DLD1 (cell line): ENCODE results near the gene EIF3I.

Source experiments
- in situ Hi-C: cut with HindIII; loops from 2 replicates; pipeline ENCODE4 v1.10.0; 2017; ENCODE audit warnings: low sequenced_read_pairs

Gene EIF3I

GRCh38 chr1:32221980-32222755 is at the start of gene EIF3I, which contains the start of gene TMEM234:
Gene EIF3I (plus strand): TSS chr1:32222407. CDS start chr1:32222442, 35 bp downstream.
Gene TMEM234 (minus strand): TSS chr1:32222353. CDS start chr1:32222322, 31 bp downstream.
- in situ Hi-C loops = no loop called here

GRCh38 chr1:32172621-32173245 is 49.5 kb upstream of the EIF3I start:
- in situ Hi-C loops = no loop called here

GRCh38 chr1:32178380-32179192 is 43.6 kb upstream of the EIF3I start:
- in situ Hi-C loops = no loop called here

DNA sequence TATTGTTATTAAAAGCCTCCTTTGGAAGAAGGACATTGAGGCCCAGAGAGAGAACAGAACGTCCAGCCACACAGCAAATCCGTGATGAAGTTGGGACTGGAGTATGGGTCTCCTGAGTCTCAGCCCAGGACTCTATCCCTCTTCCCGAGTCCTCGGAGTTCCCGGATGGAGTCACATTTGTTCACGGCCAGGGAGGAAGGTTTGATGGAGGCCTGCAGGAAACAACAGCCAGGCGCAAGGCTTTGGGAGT is 43.1 kb upstream of the EIF3I start:
- in situ Hi-C loops = no loop called here

- in situ Hi-C loops = no loop called here
Observed at GRCh38 chr1:32179443-32180185, 42.6 kb upstream of the EIF3I start, which contains the start of gene TXLNA. Gene TXLNA (plus strand): TSS chr1:32179675. CDS start chr1:32180346, 671 bp downstream.

DNA sequence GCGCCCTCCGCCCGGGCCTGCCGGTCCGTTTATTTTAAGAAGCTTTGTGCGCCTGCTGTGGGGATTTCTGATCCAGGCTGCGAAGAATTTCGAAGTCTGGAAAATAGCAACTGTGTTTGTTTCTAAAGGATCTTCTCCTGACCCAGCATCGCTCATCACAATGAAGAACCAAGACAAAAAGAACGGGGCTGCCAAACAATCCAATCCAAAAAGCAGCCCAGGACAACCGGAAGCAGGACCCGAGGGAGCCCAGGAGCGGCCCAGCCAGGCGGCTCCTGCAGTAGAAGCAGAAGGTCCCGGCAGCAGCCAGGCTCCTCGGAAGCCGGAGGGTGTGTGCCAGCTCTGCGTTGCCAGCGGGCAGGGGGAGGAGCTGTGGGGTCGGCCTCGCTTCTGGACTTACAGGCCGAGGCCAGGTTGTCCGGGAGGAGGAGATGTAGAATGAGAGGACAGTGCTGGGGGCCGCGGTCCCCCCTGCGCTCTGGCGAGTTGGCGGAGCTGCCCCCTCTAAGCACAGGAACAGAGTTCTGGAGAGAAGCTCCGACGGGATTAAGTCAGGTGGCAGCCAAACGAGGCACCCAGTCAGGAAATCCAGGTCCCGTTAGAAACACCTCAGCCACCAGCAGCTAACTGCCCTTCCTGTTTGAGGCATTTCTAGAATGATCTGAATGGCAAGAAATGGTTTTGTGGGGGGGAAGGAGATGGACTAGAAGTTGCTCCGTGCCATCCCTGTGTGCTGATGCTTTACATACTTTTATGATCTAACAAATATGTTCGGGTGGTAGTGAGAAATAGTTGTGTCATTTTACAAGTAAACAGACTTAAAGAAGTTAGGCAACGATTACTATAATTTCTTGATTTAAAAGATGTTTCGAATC is 41.8 kb upstream of the EIF3I start:
- in situ Hi-C loops = no loop called here

DNA sequence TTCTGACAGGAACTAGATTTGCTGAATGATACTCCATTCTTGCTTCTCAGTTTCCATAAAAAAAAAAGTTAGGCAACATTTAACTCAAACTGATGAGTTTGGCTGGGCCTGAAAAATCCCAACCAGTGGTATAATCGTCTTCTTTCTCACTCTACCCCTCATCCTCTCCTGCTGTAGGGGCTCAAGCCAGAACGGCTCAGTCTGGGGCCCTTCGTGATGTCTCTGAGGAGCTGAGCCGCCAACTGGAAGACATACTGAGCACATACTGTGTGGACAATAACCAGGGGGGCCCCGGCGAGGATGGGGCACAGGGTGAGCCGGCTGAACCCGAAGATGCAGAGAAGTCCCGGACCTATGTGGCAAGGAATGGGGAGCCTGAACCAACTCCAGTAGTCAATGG is 41.1 kb upstream of the EIF3I start:
- in situ Hi-C loops = no loop called here

DNA sequence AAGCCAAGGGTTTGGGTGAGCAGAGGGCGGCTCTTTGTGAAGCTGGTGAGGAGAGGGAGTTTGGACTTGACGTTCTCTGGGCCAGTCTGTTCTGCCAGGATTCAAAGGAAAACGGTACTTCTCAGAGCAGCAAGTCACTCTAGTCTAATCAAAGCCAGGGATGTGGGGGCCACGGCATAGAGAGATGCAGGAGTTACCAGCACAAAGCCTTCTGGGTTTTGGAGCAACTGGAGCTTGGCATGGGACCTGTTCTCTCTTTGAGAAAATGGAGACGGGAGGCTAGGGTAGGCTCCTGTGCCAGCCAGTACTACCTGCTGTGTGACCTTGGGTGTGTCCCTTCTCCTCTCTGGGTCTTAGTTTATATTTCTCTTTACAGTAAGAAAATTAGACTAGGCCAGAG is 40.6 kb upstream of the EIF3I start:
- in situ Hi-C loops = no loop called here

DNA sequence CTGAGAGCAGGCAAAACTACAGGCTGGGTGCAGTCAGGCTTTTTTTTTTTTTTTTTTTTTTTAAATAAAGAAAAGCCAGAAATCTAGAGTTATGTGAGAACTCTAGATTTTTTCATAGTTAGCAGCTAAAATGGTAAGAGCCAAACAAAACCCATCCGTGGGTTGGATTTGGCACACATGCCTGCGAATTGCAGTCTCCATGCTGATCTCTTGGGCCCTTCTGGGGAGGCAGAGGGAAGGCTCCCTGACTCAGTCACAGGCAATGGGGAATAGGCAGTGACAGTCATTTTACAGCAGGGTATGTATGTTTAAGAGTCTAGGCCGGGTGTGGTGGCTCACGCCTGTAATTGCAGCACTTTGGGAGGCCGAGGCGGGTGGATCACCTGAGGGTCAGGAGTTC is 40.1 kb upstream of the EIF3I start:
- in situ Hi-C loops = no loop called here

DNA sequence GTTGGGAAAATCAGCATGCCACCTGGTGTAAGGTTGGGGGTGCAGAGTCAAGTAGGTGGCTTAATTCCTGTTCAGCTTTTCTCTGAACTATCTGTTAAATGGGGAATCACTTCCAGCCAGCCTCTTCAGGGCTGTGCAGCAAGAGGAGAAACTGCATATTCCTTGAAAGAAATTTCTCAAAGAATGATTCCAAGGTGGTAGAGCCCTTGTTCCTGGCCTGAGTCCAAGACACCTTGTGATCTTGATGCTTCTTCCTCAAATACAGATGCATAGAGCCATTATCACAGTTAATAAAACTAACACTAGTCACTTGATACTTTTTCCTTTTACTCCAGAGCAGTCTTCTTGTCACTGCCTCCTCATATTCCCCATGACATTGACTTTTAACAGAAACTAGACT is 37.6 kb upstream of the EIF3I start:
- in situ Hi-C loops = no loop called here

DNA sequence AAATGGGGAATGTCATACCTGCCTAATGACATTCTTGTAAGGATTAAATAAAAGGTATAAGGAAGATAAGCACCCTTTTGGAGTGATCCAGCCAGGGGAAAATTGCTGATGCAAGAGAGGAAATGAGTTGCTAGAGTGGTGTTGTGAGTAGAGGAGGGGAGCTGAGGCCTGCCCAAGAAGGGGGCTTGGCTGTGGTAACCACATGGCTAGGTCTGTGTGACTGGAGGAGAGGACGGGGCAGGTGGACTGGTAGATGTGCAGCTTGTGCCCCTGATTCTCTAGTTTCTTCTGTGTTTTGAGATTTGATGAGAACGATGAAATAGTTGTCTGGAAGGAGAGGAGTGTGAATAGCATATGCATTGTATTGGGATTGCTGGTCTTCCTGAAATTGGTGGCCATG is 36.1 kb upstream of the EIF3I start:
- in situ Hi-C loops = no loop called here

DNA sequence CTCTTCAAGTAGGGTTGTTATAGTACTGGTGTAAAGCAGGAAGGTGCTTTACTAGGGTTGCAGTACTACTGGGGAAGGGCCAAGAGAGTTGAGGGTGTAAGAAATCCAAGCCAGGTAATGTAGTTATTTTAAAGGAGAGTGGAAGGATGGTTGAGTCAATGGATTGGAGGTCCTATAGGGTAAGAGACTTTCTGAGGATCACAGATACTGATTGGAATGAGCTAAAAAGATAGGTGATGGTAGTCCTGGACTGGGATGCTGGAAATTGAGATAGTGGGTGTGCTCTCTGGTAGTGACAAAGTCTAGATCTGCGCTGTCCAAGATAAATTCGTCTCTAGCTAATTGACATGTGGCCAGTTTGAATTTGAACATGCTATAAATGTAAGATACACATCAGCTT is 35.7 kb upstream of the EIF3I start:
- in situ Hi-C loops = no loop called here

DNA sequence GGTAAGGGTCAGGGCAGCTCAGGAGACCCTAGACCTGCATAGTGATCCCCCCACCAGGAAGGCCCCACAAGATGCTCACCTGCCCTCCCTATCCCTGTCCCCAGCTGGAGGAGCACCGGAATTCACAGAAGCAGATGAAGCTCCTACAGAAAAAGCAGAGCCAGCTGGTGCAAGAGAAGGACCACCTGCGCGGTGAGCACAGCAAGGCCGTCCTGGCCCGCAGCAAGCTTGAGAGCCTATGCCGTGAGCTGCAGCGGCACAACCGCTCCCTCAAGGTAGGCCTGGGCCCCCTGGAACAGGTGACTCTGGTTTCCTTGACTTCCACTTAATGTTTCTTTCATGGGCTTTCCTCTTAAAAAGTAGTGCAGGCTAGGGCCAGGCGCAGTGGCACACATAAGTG is 34.4 kb upstream of the EIF3I start:
- in situ Hi-C loops = no loop called here

- in situ Hi-C loops = no loop called here
Observed at GRCh38 chr1:32192220-32192948, 29.8 kb upstream of the EIF3I start.

GRCh38 chr1:32194984-32195383 is 27.2 kb upstream of the EIF3I start:
- in situ Hi-C loops = no loop called here

- in situ Hi-C loops = no loop called here
Observed at GRCh38 chr1:32195531-32195930, 26.7 kb upstream of the EIF3I start.

DNA sequence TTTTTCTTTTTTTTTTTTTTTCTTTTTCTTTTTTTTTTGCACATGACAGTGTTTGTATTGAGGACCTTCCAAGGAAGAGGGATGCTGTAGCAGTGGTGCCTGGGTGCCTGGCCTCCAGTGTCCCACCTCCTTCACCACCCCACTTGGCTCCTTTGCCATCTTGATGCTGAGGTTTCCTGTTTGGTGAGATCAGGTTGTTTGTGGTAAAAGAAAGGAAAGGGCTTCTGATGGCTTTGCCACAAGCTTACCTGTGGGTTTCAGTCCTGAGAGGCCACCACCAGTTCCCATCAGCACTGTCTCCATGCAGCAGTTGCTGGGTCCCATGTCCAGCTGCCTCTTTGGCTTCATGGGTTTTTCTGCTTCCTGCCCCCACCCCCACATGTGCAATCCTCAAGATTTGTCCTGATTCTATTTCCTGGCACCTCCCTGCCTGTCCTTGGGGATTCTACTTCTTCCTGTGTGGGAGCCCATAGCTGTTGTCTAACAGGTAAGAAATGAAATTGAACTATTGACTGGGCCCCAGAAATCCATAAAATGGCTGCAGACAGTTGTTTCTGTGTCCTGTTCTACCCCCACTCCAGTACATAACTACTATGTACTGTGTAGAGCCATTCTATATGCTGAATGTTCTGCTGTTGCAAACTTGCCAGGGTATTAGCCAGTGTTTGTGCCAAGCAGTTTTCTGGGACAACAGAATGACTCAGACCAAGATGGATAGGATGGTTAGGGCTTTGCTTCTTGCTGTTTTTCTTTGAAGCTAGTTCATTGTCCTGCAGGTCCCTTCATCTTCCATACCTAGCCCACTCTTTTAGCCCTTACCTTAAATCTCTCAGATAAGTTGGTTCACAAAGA is 26.0 kb upstream of the EIF3I start:
- in situ Hi-C loops = no loop called here

- in situ Hi-C loops = no loop called here
Observed at GRCh38 chr1:32197074-32197473, 25.1 kb upstream of the EIF3I start.

DNA sequence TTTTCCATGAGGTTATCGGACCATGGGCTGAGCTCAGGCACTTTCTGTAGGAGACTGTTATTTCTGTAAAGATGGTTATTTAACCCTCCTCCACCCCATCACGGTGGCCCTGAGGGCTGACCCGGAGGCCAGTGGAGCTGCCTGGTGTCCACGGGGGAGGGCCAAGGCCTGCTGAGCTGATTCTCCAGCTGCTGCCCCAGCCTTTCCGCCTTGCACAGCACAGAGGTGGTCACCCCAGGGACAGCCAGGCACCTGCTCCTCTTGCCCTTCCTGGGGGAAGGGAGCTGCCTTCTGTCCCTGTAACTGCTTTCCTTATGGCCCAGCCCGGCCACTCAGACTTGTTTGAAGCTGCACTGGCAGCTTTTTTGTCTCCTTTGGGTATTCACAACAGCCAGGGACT is 24.4 kb upstream of the EIF3I start:
- in situ Hi-C loops = no loop called here
